ENCODE results near the gene DUSP11. TPM values are rescaled to one million over a fixed set of nuclear protein-coding genes. Genes with fewer than 3 reads are reported as not detected.
"Not testable (repeated sequence)": the region's sequence is repeated elsewhere in the genome, so short reads cannot be mapped to it uniquely, and the experiment has no call there.

Gene DUSP11
- total RNA-seq, 1 donor from 2014 or later, result 20.8 TPM

DNA sequence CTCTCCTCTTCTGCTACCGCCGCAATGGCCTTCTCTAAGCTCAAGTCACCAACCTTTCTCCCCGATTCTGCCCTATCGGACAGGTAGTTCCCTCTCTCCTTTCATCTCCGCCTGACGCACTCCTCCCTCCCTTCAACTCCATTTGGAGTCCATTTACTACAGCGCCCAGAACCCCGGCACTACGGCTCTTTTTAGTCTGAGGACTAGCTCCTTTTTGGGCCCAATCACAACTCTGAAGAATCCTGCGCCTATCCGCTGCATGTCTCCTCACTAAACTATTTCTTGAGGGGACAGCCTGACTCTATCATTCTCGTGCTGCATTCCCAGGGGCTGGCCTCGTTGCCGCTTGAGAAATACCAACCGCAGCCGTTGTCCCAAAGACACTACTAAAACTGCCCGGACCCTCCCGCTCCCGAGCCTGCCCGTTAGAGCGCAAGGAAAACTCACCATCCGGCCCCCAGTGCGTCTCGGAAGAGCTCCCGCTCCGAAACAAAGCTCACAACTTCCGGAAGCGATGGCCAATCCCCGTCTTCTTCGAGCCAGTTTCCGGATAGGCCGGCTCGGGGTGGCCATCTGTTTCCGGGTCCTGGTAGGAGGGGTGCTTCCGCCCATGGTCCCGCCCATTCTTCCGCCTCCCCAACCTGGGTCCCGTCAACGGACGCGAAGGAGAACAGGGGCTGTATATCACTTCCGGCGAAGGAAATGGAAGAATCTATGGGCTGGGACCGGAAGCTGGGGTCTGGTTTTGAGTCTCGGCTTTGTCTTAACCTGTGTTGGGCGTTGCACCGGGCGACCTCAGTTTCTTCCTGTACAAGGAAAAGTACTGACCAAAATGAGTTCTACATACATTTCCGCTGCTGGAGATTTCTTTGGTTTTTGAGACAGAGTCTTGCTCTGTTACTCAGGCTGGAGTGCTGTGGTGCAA is 42.8 kb downstream of the DUSP11 start, which contains the start of gene TPRKB:
TSS of gene TPRKB (minus strand) at position 491 of the 925 bp plus-strand sequence. CDS start 2,776 bp downstream, outside the sequence.
- Mint-ChIP-seq H3K27ac (ENCODE audit: unreplicated experiment) (peak within 1 kb of the TSS; percentile 84), H3K4me1 (ENCODE audit: low read depth, unreplicated experiment) (peaks cover 9% of the 10 kb centered on the region), H3K27me3 (ENCODE audit: unreplicated experiment) (peaks cover 8% of the 10 kb centered on the region), H3K4me3 (ENCODE audit: unreplicated experiment) (peak within 1 kb of the TSS; percentile 98), H3K9me3 (ENCODE audit: unreplicated experiment) (peaks cover 19% of the 10 kb centered on the region), H3K36me3 (ENCODE audit: unreplicated experiment) (peaks cover 21% of the 10 kb centered on the region)
- TF ChIP-seq, protein P1, sequence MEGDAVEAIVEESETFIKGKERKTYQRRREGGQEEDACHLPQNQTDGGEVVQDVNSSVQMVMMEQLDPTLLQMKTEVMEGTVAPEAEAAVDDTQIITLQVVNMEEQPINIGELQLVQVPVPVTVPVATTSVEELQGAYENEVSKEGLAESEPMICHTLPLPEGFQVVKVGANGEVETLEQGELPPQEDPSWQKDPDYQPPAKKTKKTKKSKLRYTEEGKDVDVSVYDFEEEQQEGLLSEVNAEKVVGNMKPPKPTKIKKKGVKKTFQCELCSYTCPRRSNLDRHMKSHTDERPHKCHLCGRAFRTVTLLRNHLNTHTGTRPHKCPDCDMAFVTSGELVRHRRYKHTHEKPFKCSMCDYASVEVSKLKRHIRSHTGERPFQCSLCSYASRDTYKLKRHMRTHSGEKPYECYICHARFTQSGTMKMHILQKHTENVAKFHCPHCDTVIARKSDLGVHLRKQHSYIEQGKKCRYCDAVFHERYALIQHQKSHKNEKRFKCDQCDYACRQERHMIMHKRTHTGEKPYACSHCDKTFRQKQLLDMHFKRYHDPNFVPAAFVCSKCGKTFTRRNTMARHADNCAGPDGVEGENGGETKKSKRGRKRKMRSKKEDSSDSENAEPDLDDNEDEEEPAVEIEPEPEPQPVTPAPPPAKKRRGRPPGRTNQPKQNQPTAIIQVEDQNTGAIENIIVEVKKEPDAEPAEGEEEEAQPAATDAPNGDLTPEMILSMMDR (IDR thresholded peaks at IDR 0.05; ENCODE audit: partially characterized antibody, unreplicated experiment), result no peak
- peak; percentile 95 for DNase-seq

DNA sequence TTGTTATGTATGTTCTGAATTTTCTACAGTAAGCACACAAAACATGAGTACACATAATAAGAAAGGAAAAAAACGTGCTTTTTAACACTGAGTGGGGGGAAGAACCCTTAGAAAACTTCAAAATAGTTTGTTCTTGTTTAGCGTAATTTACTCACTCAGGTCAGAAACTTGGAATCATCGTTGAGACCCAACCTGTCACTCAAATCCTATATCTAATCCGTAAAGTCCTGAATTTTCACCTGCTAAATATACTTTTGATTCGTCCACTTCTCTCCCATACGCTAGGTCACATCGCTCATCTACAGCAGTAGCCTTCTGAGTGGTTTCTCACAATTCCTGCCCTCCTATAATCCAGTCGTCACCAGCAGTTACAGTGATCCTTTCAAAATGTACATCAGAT is 43.5 kb downstream of the DUSP11 start:
- TF ChIP-seq, protein P1 (IDR thresholded peaks at IDR 0.05; ENCODE audit: partially characterized antibody, unreplicated experiment), result no peak
- DNase-seq, result no peak
- H3K9me3 Mint-ChIP-seq (ENCODE audit: unreplicated experiment), result peaks cover 16% of the 10 kb centered on the region
- H3K27me3 Mint-ChIP-seq (ENCODE audit: unreplicated experiment), result peaks cover 8% of the 10 kb centered on the region
- H3K4me1 Mint-ChIP-seq (ENCODE audit: low read depth, unreplicated experiment), result peaks cover 9% of the 10 kb centered on the region
- H3K36me3 Mint-ChIP-seq (ENCODE audit: unreplicated experiment), result peaks cover 17% of the 10 kb centered on the region
- H3K4me3 Mint-ChIP-seq (ENCODE audit: unreplicated experiment), result peak overlapping the region; percentile 98
- peak overlapping the region; percentile 84 for H3K27ac Mint-ChIP-seq (ENCODE audit: unreplicated experiment)

DNA sequence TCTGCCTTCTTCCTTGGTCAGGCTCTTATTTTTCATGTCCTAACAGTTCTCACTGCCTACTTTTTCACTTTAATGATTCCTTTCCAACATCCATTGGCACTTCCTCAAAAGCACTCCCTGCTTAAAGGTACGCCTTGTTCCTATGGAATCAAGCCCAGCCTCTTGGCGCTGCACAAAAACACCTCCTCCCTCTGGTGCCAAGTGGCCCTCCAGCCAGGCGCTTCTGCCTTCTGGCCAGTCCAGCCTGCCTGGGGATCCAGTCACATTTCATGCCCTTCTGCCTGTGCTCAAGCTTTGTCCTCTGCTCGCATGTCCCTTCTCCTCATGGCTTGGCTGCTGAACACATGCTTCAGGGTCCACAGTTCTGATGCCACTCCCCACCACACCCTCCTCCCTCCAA is 49.1 kb downstream of the DUSP11 start:
- no peaks in the 10 kb centered on the region for H3K4me1 Mint-ChIP-seq (ENCODE audit: low read depth, unreplicated experiment)
- TF ChIP-seq, protein P1 (IDR thresholded peaks at IDR 0.05; ENCODE audit: partially characterized antibody, unreplicated experiment), result no peak
- no peak overlapping the region for H3K27ac Mint-ChIP-seq (ENCODE audit: unreplicated experiment)
- H3K4me3 Mint-ChIP-seq (ENCODE audit: unreplicated experiment), result no peak overlapping the region
- H3K9me3 Mint-ChIP-seq (ENCODE audit: unreplicated experiment), result peaks cover 2% of the 10 kb centered on the region
- DNase-seq, result no peak
- no peaks in the 10 kb centered on the region for H3K36me3 Mint-ChIP-seq (ENCODE audit: unreplicated experiment)
- no peaks in the 10 kb centered on the region for H3K27me3 Mint-ChIP-seq (ENCODE audit: unreplicated experiment)

DNA sequence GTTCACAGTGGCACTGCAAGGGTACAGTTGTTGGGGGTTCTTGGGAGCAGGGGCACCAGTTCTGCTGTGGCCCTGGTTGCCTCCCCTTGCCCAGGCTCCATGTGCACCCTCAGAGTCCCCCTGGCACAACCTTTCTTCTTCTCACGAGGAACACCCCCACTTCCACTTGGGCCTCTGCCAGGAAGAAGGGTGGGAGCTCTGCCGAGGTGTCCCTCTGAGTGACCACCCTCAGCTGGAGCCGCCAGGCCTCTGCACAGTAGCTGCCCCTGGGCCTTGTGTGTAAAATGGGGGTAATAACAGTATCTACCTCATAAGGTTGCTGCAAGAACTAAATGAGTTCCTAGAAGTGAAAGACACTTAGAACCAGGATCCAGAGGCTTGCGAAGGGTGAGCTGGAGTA is 51.2 kb downstream of the DUSP11 start:
- no peak overlapping the region for H3K4me3 Mint-ChIP-seq (ENCODE audit: unreplicated experiment)
- H3K27me3 Mint-ChIP-seq (ENCODE audit: unreplicated experiment), result no peaks in the 10 kb centered on the region
- peaks cover 2% of the 10 kb centered on the region for H3K9me3 Mint-ChIP-seq (ENCODE audit: unreplicated experiment)
- H3K4me1 Mint-ChIP-seq (ENCODE audit: low read depth, unreplicated experiment), result no peaks in the 10 kb centered on the region
- no peak for DNase-seq
- no peak overlapping the region for H3K27ac Mint-ChIP-seq (ENCODE audit: unreplicated experiment)
- no peaks in the 10 kb centered on the region for H3K36me3 Mint-ChIP-seq (ENCODE audit: unreplicated experiment)
- TF ChIP-seq, protein P1 (IDR thresholded peaks at IDR 0.05; ENCODE audit: partially characterized antibody, unreplicated experiment), result no peak

DNA sequence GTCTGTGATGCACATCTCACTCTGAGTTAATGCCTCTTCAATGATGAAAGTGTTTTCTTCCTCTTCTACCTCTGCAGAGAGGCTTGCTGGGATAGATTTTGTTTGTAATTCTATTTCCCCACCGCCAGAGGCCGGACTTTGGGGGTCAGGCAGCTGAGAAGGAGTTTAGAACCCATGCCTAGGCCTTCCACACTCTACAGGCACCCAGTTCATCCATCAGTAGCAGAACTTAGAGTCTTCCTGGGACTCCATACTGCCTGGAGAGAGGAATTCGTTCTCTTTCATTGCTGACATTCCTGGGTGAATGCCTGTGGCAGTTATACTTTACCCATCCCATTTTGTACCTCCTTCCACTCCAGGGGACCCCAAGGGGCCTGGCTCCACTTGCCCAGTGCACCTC is 51.9 kb downstream of the DUSP11 start:
- Mint-ChIP-seq H3K27ac (ENCODE audit: unreplicated experiment) (no peak overlapping the region), H3K36me3 (ENCODE audit: unreplicated experiment) (no peaks in the 10 kb centered on the region), H3K9me3 (ENCODE audit: unreplicated experiment) (peaks cover 2% of the 10 kb centered on the region), H3K4me1 (ENCODE audit: low read depth, unreplicated experiment) (no peaks in the 10 kb centered on the region), H3K4me3 (ENCODE audit: unreplicated experiment) (no peak overlapping the region), H3K27me3 (ENCODE audit: unreplicated experiment) (no peaks in the 10 kb centered on the region)
- TF ChIP-seq, protein P1 (IDR thresholded peaks at IDR 0.05; ENCODE audit: partially characterized antibody, unreplicated experiment), result no peak
- no peak for DNase-seq

DNA sequence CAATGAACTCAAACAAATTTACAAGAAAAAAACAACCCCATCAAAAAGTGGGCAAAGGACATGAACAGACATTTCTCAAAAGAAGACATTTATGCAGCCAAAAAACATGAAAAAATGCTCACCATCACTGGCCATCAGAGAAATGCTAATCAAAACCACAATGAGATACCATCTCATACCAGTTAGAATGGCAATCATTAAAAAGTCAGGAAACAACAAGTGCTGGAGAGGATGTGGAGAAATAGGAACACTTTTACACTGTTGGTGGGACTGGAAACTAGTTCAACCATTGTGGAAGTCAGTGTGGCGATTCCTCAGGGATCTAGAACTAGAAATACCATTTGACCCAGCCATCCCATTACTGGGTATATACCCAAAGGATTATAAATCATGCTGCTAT is 53.2 kb downstream of the DUSP11 start:
- H3K9me3 Mint-ChIP-seq (ENCODE audit: unreplicated experiment); H3K4me3 Mint-ChIP-seq (ENCODE audit: unreplicated experiment); DNase-seq; H3K27ac Mint-ChIP-seq (ENCODE audit: unreplicated experiment); H3K27me3 Mint-ChIP-seq (ENCODE audit: unreplicated experiment); H3K36me3 Mint-ChIP-seq (ENCODE audit: unreplicated experiment); H3K4me1 Mint-ChIP-seq (ENCODE audit: low read depth, unreplicated experiment): not testable (repeated sequence)
